H7 (cell line): ENCODE results near the gene EBF3. TPM values are rescaled to one million over a fixed set of nuclear protein-coding genes. Genes with fewer than 3 reads are reported as not detected.

Experiments
- DNase-seq: peaks from one replicate; pipeline ENCODE4 v3.0.0; 2012
- H3K27me3 ChIP-seq: 2 replicates; pipeline ENCODE4 v1.6.0; 2011; ENCODE audit warnings: mild to moderate bottlenecking, low read length; ENCODE audit not compliant: control insufficient read depth, insufficient read depth
- H3K36me3 ChIP-seq: replicated peaks from 2 replicates; pipeline ENCODE4 v1.5.1; 2011; ENCODE audit warnings: low read length; ENCODE audit not compliant: control insufficient read depth, insufficient read depth
- H3K4me3 ChIP-seq: 2 replicates; pipeline ENCODE4 v1.5.1; 2011; ENCODE audit warnings: low read depth, mild to moderate bottlenecking, control low read depth, low read length, moderate library complexity; ENCODE audit not compliant: insufficient read depth
- total RNA-seq: library from RNA; depleted of rRNA; stranded (reverse); fragments of >200 nt; shearing (Covaris generic); gene quantifications from 2 replicates; pipeline ENCODE4 v1.2.3, GENCODE V29; 2014

Gene EBF3
- total RNA-seq, 1 experiment from 2014 or later = 0.76 TPM

GRCh38 chr10:129808092-129808983 is 155.7 kb downstream of the EBF3 start:
- no peaks in the 10 kb centered on the region for H3K36me3 ChIP-seq
- DNase-seq = no peak
- H3K4me3 ChIP-seq = no peak overlapping the region
- no peaks in the 10 kb centered on the region for H3K27me3 ChIP-seq

GRCh38 chr10:129807211-129807610 is 156.9 kb downstream of the EBF3 start:
- no peak for DNase-seq
- Histone ChIP-seq H3K27me3 (no peaks in the 10 kb centered on the region), H3K4me3 (no peak overlapping the region), H3K36me3 (no peaks in the 10 kb centered on the region)

DNA sequence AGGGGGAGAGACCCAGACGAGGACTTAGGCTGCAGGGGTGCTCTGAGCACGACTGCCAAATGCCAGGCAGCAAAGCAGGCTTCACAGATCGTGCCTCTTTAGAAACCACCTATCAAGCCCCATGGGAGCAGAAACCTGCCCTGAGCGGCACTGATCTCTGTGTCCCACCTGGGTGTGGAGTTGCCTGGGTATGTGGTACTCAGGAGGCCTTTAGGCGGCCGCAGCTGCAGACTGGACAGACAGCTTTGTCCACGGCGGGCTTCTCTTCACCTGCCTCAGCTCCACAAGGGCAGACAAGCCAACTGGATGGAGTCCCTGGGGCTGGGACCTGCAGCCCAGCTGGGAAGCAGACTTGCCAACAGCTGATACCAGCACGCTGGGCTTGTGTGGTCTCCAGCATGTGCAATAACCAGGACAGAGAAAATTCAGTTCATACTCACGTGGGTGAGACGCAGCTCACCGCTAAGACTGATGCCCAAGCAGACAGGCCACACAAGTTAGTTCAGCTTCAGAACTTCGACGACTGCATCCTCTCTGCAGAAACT is 163.2 kb downstream of the EBF3 start:
- H3K27me3 ChIP-seq = no peaks in the 10 kb centered on the region
- no peaks in the 10 kb centered on the region for H3K36me3 ChIP-seq
- no peak overlapping the region for H3K4me3 ChIP-seq
- no peak for DNase-seq

GRCh38 chr10:129799942-129800341 is 164.1 kb downstream of the EBF3 start:
- Histone ChIP-seq H3K36me3 (no peaks in the 10 kb centered on the region), H3K27me3 (no peaks in the 10 kb centered on the region), H3K4me3 (no peak overlapping the region)
- DNase-seq = no peak

DNA sequence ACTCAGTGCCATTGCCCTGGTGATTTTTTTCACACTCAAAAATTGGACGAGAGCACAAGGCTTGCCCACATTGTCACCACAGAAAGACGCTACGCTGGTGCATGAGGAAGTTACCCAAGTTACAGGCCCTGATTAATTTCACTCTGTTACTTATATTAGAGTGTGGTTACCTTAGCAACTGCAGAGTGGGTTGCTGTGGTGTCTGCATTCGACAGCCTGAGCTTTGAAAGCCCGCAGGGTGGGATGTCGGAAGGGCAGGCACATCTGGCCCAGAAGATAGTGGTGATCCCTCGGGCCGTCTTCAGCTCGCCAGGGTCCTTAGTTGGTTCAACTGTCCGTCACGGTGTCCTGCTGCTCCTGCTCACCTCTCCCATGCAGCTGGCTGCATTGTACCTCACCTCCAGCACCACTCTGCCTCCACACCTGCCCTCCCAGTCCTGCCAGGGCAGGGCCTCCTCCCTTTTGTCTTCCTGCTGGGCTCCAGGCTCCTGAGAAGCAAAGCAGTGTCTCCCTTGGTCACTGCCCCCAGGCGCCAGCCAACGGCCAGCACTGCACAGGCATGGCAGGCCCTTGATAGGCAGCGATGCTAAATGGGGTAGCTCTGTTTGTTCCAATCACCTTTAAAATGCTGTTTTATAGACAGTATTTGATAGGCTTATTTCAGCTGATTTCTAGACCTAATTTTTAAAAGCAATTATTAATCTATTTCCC is 167.2 kb downstream of the EBF3 start:
- no peak overlapping the region for H3K4me3 ChIP-seq
- no peaks in the 10 kb centered on the region for H3K27me3 ChIP-seq
- no peaks in the 10 kb centered on the region for H3K36me3 ChIP-seq
- no peak for DNase-seq

DNA sequence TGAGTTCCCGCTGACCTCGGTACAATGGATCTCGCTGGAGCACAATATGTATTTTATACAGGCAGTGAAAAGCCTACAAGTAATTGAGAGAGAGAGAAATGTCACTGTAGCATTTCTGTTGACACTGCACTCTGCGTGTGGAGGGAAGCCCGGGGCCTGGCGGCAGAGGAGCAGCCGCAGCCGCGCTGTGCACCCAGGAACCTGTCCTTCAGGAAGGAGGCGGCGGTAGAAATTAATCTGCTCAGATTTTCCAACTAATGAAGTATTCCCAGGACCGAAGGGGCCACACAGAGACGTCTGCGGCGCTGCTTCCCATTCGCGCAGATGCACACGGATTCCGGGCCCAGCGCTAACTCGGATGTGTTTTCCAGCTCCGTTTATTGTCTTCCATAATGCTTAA is 170.1 kb downstream of the EBF3 start:
- Histone ChIP-seq H3K4me3 (no peak overlapping the region), H3K27me3 (no peaks in the 10 kb centered on the region), H3K36me3 (no peaks in the 10 kb centered on the region)
- no peak for DNase-seq

- no peak for DNase-seq
- H3K36me3 ChIP-seq = no peaks in the 10 kb centered on the region
- H3K27me3 ChIP-seq = no peaks in the 10 kb centered on the region
- no peak overlapping the region for H3K4me3 ChIP-seq
These were observed 170.6 kb downstream of the EBF3 start for GRCh38 chr10:129793479-129793878.

DNA sequence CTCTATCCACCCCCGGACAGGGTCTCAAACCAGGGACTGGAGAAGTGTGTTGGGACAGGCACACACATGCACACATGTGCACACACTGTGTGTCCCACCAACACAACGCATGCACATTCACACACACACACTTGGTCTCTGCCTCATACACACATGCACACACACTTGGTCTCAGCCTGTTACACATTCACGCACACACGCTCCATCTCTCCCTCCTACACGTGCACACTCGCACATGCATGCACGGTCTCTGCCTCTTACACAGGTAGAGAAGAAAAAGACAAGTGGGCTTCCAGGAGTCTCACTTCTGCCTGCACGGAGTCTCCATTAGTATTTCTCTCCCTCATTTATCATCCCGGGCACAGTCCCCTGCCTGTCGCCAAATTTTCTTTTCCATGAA is 171.2 kb downstream of the EBF3 start:
- H3K4me3 ChIP-seq = no peak overlapping the region
- no peaks in the 10 kb centered on the region for H3K36me3 ChIP-seq
- no peak for DNase-seq

GRCh38 chr10:129792141-129792540 is 171.9 kb downstream of the EBF3 start:
- H3K4me3 ChIP-seq = no peak overlapping the region
- H3K27me3 ChIP-seq = no peaks in the 10 kb centered on the region
- no peaks in the 10 kb centered on the region for H3K36me3 ChIP-seq
- no peak for DNase-seq

More for the DNA sequence above, 171.2 kb downstream of the EBF3 start:
- no peaks in the 10 kb centered on the region for H3K27me3 ChIP-seq

DNA sequence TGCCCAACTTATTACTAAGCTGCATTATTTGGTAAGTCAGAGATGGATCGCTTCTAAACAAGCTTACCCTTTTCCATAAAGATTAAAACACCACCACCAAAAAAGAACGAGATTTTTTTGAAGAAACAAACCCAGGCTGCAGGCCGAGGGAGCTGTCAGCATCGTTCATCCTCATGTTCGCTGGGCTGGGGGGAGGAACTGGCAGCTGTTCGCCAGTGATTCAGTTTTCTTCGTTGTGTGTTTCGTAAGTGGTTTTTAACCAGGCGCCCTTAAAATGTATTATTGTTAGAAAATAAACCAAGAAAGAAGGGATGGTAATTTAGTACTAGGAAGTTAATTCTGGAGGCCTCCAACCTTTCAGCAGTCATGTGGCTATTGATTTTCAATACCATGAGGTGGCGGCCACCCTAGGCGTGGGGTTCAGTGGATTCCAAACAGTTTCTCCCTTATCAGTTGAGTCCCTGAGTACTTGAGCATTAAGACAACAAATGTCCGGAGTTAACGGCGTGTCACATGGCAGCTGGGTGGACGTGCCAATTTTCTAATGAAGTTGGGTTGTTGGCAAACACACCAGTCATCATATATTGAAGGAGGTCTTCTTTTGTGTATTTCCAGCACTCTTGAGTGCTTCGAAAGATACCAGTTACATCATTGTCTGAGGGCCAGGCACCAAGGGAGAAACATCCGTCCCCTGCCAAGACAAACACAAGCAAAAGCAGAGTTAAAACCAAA is 173.2 kb downstream of the EBF3 start:
- Histone ChIP-seq H3K4me3 (no peak overlapping the region), H3K36me3 (no peaks in the 10 kb centered on the region)
- no peak for DNase-seq

GRCh38 chr10:129788215-129788614 is 175.9 kb downstream of the EBF3 start:
- DNase-seq = no peak
- H3K36me3 ChIP-seq = no peaks in the 10 kb centered on the region
- no peaks in the 10 kb centered on the region for H3K27me3 ChIP-seq
- no peak overlapping the region for H3K4me3 ChIP-seq

More for the DNA sequence above, 173.2 kb downstream of the EBF3 start:
- no peaks in the 10 kb centered on the region for H3K27me3 ChIP-seq

- Histone ChIP-seq H3K36me3 (no peaks in the 10 kb centered on the region), H3K27me3 (no peaks in the 10 kb centered on the region), H3K4me3 (no peak overlapping the region)
- DNase-seq = no peak
These were observed 176.5 kb downstream of the EBF3 start for GRCh38 chr10:129787557-129787956.

DNA sequence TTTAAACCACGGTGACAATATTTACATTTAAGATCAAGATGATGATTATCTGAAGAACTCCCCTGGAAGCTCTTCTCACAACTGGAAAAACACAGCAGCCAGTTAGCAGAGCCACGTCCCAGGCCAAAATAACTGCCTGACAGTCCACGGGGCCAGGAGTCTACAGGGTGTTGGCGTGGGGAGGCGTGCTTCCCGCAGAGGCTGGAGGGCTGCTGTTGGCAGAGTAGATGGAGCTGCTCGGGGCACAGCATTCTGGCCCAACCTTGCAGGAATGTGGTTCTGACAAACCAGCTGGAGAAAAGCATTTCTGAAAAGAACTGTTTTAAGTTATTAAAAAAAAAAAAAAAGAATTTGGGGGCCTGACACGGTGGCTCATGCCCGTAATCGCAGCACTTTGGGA is 177.9 kb downstream of the EBF3 start:
- Histone ChIP-seq H3K27me3 (no peaks in the 10 kb centered on the region), H3K4me3 (no peak overlapping the region), H3K36me3 (no peaks in the 10 kb centered on the region)
- no peak for DNase-seq

DNA sequence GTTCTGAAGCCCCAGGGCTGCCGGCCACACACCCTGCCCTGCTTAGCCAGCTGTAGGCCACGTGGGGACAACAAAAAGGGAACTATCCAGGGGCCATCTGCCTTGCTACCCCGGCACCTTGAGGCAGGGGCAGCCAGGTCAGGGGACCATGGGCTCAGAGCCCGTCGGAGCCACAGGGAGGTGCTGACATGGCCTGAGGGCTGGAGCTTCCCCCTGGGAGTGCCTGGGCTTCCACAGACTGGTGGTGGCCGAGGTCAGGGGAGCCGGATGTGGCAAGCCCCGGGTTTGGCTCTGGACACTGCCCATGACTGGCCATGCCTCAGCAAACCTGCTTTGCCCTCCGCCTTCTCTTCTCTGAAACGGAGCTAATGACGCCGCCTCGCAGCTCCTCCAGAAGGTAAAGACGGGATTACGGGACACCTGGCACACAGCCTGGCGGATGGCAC is 178.5 kb downstream of the EBF3 start:
- DNase-seq = no peak
- H3K27me3 ChIP-seq = no peaks in the 10 kb centered on the region
- no peak overlapping the region for H3K4me3 ChIP-seq

More for the DNA sequence above, 178.5 kb downstream of the EBF3 start:
- no peaks in the 10 kb centered on the region for H3K36me3 ChIP-seq
